Measurements from ENCODE around the gene ACTR8. TPM values are rescaled to one million over a fixed set of nuclear protein-coding genes. Genes with fewer than 3 reads are reported as not detected.

Gene ACTR8
- total RNA-seq, 1 experiment from 2014 or later, result 37.1 TPM

DNA sequence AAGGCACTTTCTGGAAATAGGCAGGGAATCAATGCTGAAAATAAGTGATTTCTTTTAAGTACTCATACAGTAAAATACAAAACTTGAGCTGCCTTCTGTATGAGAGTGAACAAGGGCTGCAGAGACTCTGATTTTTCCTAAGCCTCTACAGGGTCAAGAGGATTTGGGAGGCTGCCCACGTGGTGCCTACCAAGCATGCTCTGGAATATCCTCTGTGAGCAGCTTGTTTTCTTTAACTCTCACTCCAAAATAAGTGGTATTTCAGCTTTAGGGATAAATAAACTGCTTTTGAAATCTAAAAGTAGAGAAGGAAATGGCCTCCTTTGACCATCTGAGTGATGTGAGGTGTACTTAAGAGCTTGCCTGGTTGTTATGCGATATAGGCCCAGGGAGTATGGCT is 17.8 kb upstream of the ACTR8 start:
- BruUV-seq (replicated peaks), result no TSS peak
- ChIA-PET CTCF (interaction anchor here (0.6 to 0.8 kb wide), 3 partner anchors 39 to 445 kb away, joined by 3 read pairs; no protein-coding TSS in a partner anchor), POLR2A (interaction anchor here (1.0 to 1.2 kb wide), 2 partner anchors 8 to 14 kb away, joined by 3 to 4 read pairs; partner anchors contain the start of gene SELENOK)
- DNase-seq (ENCODE audit: unreplicated experiment), result no peak
- H3K36me3 Mint-ChIP-seq (ENCODE audit: insufficient read depth, unreplicated experiment), result no peaks in the 10 kb centered on the region
- intact Hi-C loops (cut with micrococcal nuclease), result no loop called here
- H3K27ac Mint-ChIP-seq (ENCODE audit: low read depth, unreplicated experiment), result no peak overlapping the region
- H3K4me3 Mint-ChIP-seq (ENCODE audit: unreplicated experiment), result no peak overlapping the region
- no peaks in the 10 kb centered on the region for H3K9me3 Mint-ChIP-seq (ENCODE audit: unreplicated experiment)
- TF ChIP-seq CTCF (IDR thresholded peaks at IDR 0.05; ENCODE audit: unreplicated experiment), result no peak
- H3K27me3 Mint-ChIP-seq (ENCODE audit: insufficient read depth, unreplicated experiment), result peaks cover 36% of the 10 kb centered on the region
- H3K4me1 Mint-ChIP-seq (ENCODE audit: insufficient read depth, unreplicated experiment), result no peaks in the 10 kb centered on the region

DNA sequence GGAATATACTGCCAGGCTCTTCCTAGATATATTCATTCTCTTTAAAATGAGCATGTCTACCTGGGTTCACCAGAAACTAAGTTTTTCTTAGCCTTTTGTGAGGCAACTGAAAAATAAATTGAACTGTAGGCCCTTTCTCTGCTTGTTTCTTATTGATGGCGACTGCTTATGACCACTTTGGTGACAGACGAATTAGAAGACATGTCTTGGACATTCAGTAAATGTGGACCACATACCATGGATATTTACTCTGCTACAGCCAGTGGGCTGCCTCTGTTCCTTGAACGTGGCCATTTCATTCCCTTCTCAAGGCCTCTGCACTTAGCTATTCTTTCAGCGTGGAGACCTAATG is 10.3 kb upstream of the ACTR8 start:
- peaks cover 15% of the 10 kb centered on the region for H3K36me3 Mint-ChIP-seq (ENCODE audit: insufficient read depth, unreplicated experiment)
- DNase-seq (ENCODE audit: unreplicated experiment), result no peak
- TSS peak; percentile 96 for BruUV-seq (replicated peaks)
- peak overlapping the region; percentile 98 for H3K27ac Mint-ChIP-seq (ENCODE audit: low read depth, unreplicated experiment)
- H3K9me3 Mint-ChIP-seq (ENCODE audit: unreplicated experiment), result peaks cover 5% of the 10 kb centered on the region
- ChIA-PET CTCF (interaction anchor here (1.0 to 1.2 kb wide), 2 partner anchors 9 to 545 kb away, joined by 3 to 4 read pairs; partner anchors contain the start of gene DCP1A), POLR2A (interaction anchor here (0.6 to 4.2 kb wide), 12 partner anchors 8 to 1444 kb away, joined by 3 to 40 read pairs (median 4); partner anchors contain the start of genes ACTR8 and DCP1A)
- no peak for TF ChIP-seq CTCF (IDR thresholded peaks at IDR 0.05; ENCODE audit: unreplicated experiment)
- peaks cover 17% of the 10 kb centered on the region for H3K4me1 Mint-ChIP-seq (ENCODE audit: insufficient read depth, unreplicated experiment)
- intact Hi-C loops (cut with micrococcal nuclease), result no loop called here
- peaks cover 15% of the 10 kb centered on the region for H3K27me3 Mint-ChIP-seq (ENCODE audit: insufficient read depth, unreplicated experiment)
- H3K4me3 Mint-ChIP-seq (ENCODE audit: unreplicated experiment), result peak overlapping the region; percentile 91

GRCh38 chr3:53891497-53892285 is 9.7 kb upstream of the ACTR8 start, which contains the start of gene SELENOK:
Gene SELENOK (minus strand): TSS chr3:53891859.
- Mint-ChIP-seq H3K27ac (ENCODE audit: low read depth, unreplicated experiment) (peak within 1 kb of the TSS; percentile 98), H3K36me3 (ENCODE audit: insufficient read depth, unreplicated experiment) (peaks cover 21% of the 10 kb centered on the region), H3K4me3 (ENCODE audit: unreplicated experiment) (peak within 1 kb of the TSS; percentile 91), H3K27me3 (ENCODE audit: insufficient read depth, unreplicated experiment) (peaks cover 10% of the 10 kb centered on the region), H3K9me3 (ENCODE audit: unreplicated experiment) (peaks cover 5% of the 10 kb centered on the region), H3K4me1 (ENCODE audit: insufficient read depth, unreplicated experiment) (peaks cover 17% of the 10 kb centered on the region)
- DNase-seq (ENCODE audit: unreplicated experiment), result peak; percentile 99
- intact Hi-C loops (cut with micrococcal nuclease), result no loop called here
- POLR2A ChIA-PET, result interaction anchor here (0.7 to 4.2 kb wide), 15 partner anchors 9 to 1444 kb away, joined by 3 to 40 read pairs (median 4); partner anchors contain the start of genes ACTR8 and DCP1A
- BruUV-seq (replicated peaks), result no TSS peak
- no peak for TF ChIP-seq CTCF (IDR thresholded peaks at IDR 0.05; ENCODE audit: unreplicated experiment)
- CTCF ChIA-PET, result interaction anchor here (0.7 to 1.2 kb wide), 7 partner anchors 8 to 544 kb away, joined by 3 to 5 read pairs (median 3); partner anchors contain the start of gene DCP1A
